ENCODE measurements around the gene LY6G5C.
A peak's percentile ranks its signal among the peaks of the same experiment; 100 is the strongest.

LY6G5C gene

DNA sequence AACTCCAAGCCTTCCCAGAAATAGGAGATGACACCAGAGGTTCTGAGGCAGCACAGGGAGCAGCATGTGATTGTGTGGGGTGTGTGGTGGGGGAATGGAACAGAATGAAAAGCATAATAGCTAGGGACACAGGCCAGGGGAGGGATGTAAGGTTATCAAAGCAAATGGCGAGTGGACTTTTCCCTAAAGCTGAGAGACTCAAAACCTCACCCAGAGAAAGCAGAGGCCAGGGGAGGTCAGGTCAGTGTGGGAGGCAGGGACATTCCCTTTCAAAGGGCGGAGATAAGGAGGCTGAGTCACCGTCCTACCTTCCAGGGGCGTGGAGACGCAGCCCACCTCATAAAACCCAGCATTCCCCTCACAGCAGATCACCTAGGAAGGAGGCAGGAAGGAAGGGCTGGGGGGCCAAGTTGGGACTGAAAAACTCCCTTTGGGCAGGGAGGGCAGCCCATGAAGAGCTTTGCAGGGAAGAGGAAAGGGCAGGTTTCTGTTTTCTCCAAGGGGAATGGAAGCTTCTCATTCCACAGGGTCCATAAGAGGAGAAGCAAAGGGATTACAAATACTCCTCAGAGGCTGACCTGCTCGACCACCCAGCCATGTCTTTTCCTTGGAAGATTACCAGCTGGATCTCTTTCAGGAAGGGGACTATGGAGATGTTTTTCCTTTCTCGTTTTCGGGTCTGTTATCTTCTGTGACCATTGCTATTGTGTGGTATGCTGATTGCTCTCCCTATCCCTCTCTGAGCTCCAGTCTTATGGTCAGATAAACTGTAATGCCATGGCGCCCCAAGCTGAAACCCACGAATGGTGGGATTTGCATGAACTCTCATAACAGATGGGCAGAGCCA, 9.6 kb upstream of the LY6G5C start:
- DNase-seq, result no peak

DNA sequence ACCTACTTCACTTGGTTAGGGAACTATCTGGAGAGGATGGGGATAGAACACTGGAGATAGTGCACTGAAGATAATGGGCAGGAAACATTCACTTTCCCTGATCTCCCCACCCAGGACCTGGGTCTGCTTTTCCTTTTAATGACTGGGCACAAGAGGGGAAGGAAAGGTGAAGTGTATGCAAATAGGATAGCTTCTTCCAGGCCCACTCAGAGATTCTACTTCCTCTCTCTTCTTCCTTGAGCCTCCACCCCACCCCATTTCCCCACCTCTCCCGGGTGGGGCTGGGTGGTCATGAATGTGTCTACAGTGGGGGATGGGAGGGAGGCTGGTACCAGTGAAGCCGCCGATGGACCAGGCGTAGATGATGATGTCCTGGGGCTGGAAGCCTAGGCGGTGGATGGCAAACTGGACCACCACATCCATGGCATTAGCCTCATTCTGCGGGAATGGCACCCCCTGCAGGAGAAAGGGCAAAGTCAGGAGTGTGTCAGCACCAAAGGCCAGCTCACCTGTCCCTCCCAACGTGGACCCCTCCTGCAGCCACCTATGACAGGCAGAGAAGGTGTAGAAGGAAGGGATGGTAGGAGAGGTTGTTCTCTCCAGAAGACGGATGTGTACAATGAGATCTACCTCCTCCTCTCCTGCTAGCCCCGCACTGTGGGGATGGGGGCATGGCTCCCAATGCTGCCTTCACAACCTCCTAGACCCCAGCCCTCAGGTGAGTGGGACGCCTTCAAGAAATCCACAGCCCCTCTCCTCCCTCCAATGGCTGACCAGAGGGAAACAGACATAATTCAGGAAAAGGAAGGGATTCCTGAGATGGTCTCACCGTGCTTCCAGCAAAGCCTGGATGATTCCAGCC, 8.6 kb upstream of the LY6G5C start:
- peak in 1 of 2 experiments; percentile 16 for DNase-seq

DNA sequence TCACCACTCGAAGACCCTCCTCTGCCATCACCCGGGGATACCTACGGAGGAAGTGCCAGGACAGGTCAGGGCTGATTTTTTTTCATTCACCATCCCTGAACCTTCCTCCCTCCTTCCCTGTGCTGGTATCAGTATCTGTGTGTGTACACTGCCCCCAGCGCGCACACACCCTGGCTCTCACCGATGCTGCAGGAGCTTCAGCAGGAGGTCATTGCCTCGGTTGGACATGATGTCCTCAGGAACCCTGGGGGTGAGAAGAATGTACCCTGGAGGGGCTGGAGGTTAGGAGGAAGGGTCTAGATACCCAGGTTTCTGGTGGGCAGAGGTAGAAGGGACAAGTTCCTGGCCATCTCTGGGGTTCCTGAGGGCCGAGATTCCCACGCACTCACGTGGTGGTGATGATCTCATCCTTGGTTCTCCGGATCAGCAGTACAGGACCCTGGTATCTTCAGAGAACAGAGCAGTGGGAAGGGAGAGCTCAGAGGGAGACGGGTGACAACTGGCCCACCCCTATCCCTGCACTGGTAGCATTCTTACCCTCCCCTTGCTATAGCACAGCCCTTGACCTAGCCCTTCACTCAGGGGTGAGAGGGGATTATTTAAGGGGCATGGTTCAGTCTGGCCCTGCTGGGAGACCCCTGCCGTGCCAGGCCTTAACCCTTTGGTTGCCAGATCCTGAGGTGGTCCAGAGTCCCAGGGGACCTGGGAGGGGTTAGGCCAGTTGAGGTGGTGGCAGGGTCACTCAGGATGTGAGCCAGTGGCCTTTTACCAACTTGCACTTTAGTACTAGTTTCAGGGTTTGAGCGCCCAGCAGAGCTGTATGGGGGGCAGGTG, 7.2 kb upstream of the LY6G5C start:
- DNase-seq, result no peak

DNA sequence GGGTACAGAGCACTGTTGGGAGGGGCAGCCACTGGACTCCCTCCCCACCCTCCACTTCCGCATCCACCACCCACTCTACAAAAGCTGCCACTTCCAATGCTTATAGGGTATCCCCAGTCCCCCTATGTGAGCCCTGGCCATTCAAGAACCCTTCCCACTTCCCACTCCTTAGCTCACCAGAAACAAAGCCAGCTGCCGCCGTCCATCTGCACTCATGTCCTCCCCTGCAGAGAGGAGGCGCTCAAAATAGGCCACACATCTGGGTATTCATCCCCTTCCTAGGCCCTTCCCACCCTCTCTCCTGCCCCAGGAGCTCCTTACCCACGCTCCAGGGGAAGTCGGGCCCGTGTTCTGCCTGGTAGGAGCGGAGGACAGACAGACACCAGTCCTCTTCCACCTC, 6.5 kb upstream of the LY6G5C start:
- no peak for DNase-seq

DNA sequence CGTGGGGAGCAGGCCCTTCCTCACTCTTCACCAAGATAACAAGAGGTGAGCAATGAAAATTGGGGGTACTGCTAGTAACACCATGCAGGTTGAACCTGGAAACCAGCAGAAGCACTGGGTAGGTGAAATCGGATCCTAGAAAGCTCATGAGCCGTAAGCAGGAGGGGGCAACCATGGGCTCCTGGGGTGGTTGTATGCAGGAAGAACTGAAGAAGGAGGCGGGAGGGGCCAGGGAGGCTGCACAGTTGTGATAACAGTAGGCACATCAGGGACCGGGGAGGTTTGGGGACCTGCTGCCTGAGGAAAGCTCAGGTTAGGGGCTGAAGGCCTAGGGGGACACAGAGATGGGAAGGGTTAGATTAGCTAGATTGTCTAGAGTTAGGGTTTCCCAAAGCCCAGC, 5.6 kb upstream of the LY6G5C start:
- no peak for DNase-seq

DNA sequence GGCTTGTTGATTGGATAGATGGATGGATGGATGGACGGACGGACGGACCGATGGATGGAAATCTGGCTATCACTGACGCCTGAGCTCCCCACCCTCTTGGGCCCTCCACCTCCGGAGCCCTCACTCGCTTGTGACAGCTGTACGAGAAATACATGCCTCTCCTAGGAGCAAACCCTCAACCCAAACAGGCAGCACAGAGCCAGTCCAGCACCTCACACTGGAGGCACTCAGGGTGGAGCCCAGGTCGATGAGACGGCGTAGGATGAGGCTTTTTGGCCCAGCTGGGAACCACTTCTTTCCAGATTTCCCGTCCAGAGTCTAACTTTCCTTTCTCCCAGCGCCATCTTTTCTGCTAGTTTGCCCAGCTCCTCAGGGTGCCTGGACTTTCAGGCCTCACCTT, 2.7 kb upstream of the LY6G5C start:
- no peak for DNase-seq

DNA sequence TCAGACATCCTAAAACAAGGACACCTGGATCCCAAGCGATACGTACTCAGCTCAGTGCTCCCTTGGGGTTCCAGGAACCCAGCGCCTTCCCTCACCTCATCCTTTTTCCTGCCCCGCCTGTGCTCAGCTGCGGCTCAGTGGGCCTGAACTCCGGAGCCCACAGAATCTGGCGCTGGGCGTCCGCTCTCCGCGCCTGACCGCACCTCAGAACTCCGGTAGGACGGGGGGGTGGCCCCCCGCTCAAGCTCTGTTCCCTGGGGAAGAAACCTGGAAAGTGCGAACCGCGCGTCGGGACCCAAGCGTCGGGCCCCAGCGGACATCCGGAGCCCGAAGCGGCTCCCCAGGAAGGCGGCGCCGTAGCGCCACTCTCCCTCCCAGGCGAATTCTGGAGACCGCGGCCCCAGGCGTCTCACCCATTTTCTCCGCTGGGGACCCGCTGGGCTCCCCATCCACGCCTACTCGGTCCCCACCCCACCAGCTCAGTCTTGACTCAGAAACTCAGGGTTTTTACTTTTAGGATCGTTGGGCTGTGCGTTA, 336 bp upstream of the LY6G5C start:
- peak in 1 of 2 experiments; percentile 77 for DNase-seq

DNA sequence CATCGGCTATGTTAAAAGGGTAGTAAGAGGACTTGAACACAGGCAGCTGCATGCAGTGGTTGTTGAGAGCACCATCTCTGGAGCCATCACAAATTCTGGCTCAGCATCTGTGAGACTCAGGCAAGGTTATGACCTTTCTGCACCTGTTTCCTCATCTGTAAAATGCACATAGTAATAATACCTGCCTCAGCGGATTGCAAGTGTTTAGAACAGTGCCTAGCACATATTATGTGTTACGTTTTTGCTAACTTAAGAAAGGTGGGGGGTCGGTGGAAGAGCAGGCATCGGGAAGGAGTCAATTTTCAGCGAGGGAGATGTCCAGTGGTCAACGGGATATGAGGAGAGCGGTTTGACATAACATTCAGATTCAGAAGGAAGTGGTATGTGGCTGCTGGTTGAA, 2.9 kb downstream of the LY6G5C start:
- no peak for DNase-seq

DNA sequence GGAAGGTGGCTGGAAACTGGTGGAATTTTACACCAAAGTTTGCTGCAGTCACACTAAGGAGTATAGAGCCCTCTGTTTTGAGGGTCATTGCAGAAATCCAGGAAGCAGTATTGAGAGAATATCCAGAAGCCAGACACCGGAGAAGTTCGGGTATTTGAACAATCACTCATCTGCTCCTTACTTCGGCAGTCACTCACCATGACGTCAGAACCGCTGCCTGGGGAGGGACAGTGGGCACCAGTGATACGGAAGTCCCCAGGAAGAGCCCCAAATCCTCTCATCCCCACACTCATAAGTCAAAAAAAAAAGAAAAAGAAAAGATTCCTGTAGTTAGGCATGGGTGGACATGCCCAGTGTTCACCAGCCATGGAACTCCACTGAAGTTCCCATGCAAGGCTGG, 4.0 kb downstream of the LY6G5C start:
- no peak for DNase-seq

DNA sequence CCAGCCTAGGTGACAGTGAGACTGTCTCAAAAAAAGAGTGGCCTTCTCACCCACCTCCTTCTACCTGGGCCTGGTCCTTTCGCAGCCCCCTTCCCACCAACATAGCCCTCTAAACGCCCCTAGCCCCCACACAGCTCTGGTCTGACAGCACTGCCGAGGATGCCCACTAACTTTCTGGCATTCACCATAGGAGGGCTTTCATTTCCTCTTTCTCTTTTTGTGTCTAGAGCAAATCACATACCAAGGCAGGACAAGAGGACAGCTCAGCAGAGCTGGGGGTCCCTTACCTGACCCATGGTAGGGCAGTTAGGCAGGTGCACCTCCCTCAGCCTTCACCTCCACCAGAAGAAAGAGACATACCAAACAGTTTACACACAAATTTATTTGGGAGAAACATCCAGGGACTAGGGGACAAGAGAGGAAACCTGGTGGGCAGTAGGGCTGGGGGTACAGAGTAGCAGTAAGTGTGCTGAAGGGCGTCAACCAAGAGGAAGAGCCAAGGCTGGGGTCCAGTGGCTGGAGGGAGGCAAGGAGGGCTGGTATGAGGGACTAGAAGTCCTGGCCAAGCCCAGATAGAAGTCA, 4.5 kb downstream of the LY6G5C start:
- no peak for DNase-seq

DNA sequence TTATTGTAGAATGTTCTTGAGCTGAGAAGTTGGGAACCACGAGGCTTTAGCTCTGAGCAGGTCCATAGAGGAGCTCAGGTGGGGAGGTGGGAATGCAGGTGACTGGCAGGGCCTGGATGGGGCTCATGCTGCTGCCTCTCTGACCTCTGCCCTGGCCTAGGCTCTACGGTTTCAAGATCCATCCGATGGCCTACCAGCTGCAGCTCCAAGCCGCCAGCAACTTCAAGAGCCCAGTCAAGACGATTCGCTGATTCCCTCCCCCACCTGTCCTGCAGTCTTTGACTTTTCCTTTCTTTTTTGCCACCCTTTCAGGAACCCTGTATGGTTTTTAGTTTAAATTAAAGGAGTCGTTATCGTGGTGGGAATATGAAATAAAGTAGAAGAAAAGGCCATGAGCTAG, 11.2 kb downstream of the LY6G5C start, which contains the start of gene LY6G5B:
TSS of gene LY6G5B (plus strand) at position 301 of the 400 bp plus-strand sequence. CDS start 975 bp downstream, outside the sequence.
- DNase-seq, result no peak

DNA sequence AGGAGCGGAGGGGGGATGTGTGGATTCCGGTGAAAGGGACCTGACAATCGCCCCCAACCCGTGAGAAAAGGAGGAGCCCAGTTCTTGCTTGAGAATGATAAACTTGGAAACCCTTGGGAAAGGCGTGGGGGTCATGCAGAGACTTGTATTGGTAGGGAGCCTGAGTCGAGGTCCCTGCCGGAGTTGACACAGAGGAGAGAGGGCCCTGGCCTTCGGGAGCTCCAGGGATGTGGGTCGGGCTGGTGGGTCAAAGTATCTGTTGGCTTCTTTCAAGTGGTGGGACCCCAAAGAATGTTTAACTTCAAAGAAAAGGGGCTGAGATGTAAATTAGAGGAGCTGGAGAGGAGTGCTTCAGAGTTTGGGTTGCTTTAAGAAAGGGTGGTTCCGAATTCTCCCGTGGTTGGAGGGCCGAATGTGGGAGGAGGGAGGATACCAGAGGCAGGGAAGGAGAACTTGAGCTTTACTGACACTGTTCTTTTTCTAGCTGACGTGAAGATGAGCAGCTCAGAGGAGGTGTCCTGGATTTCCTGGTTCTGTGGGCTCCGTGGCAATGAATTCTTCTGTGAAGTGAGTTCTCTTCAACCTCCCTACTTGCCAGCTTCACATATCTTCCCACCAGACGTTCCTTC, 14.4 kb downstream of the LY6G5C start:
- DNase-seq, result no peak

DNA sequence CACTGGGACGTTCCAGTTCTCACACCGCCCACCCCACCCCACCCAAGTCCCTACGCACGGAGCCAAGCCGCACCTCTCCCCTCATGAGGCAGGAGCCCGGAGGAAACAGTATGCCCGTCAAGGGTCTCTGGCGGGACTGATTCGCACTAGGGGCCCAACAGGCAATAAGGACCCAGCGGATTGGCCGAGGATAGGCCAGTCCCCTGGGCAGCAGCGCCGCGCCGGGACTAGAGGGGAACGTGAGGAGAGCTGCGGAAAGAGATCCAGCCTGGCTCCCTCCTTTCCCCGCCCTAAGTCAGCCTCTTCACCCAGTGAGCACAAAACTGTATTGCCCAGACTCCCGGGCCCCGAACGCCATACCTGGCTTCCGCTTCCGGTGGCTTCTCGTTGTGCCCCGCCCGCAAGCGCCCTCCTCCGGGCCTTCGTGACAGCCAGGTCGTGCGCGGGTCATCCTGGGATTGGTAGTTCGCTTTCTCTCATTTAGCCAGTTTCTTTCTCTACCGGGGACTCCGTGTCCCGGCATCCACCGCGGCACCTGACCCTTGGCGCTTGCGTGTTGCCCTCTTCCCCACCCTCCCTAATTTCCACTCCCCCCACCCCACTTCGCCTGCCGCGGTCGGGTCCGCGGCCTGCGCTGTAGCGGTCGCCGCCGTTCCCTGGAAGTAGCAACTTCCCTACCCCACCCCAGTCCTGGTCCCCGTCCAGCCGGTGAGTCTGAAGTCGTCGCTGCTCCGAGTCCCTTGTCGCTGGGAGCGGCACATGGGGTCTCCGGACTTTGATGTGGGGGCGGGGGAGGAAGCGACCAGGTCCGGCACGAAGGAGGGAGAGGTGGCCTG, 15.1 kb downstream of the LY6G5C start, which contains the start of gene CSNK2B:
TSS of gene CSNK2B (plus strand) at position 580 of the 836 bp plus-strand sequence. CDS start 752 bp downstream, outside the sequence.
- peak; percentile 97 to 98 for DNase-seq

DNA sequence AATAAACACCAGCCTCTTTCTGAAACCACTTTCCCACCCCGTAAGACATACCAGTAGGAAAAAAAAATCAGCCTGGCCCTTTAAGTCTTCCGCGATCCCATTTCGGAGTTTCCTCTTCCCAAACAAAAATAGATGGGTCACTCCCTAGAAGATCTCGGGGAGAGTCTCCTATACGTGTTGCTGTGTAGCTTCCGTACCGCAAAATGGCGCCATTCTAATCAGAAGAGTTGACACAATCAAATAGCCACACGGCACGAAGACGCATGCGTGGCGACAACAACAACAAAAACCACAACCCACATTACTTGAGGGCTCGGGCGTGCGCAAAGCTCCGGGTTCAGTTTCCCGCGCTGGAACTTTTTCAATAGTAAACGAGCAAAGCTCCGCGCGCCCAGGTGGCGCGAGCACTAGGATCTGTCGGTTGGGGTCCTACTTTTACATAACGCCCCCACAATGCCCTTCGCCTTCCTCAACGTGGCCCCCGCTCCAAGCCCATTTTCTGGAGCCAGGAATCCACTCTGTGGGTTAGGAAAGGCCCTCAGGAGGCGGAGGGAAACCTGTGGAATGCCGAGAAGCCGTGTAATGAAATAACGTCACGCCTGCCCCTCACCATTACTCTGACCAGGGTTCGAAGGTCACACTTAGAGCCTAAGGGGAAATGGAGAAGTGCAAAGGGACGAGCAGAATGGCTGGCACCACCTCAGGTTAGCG, 15.9 kb downstream of the LY6G5C start, which contains the start of gene GPANK1:
TSS of gene GPANK1 (minus strand) at position 208 of the 711 bp plus-strand sequence. CDS start 519 bp downstream, outside the sequence.
- peak; percentile 93 to 96 for DNase-seq

DNA sequence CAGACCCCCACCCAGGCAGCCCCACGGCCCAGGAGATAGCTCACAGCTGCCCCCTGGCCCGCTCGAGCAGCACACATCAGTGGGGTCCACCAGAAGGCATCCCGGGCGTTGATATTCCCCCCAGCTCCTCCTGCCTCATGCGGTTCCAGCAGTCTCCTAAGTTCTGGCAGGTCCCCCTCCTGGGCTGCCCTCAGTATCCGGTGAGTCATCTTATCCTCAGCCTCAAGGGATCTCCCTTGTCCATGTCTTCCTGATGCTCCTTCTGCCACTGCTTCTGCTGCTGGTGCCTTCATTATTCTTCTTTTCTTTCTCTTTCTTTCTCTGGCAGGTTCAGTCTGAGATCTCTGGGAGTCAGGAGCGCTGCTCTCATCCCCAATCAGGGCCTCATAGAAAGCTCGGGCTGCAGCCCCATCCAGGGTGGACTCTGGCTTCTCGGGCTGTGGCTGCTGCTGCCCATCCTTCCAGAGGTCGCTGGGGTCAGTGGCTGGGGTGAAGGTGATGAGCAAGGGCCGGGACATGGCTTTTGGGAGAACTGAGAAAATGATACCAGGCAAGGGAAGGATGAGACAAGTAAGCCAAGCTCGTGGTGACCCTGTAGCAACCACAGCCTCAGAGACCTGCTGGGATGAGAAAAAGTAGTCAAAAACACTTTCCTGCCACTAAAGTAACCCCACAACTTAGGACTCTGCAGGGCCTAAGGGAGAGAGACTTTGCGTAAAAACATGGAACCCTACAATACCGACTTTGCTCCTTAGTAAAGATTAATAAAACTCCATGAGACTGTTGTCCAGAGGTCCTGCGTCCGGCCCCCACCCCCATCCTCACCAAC, 16.7 kb downstream of the LY6G5C start:
- DNase-seq, result peak in 1 of 2 experiments; percentile 22

DNA sequence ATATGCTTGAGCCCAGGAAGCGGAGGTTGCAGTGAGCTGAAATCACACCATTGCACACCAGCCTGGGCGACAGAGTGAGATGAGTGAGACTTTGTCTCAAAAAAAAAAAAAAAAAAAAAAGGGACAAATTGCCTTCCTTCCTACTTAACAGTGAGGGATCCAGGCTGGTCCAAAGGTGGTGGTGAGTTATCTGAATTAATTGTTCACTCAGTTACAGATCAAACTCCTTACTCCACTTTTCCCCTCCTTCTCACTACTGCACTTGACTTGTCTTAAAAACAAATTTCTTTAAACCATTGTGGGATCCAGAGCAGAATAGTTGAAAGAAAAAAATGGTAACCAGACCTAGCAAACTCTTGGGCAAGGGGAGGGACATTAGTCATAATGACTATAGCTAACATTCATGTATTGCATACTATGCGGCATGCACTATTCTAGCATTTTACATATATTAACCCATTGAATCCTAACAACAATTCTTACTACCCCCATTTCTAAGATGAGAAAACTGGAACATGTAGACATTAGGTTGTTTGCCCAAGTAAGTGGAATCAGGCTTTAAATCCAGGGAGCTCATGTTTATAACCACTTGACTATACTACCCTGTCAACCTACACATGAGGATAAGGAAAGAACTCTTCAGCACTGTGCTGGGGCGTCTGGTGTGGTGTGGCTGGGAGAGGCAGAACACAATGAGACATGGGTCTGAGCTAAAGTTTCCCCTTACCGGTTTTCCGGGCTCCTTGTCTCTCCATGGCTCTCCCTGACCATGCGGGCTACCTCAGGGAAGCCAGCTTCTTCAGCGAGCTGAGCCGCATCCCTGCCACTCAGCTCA, 17.5 kb downstream of the LY6G5C start:
- no peak for DNase-seq

DNA sequence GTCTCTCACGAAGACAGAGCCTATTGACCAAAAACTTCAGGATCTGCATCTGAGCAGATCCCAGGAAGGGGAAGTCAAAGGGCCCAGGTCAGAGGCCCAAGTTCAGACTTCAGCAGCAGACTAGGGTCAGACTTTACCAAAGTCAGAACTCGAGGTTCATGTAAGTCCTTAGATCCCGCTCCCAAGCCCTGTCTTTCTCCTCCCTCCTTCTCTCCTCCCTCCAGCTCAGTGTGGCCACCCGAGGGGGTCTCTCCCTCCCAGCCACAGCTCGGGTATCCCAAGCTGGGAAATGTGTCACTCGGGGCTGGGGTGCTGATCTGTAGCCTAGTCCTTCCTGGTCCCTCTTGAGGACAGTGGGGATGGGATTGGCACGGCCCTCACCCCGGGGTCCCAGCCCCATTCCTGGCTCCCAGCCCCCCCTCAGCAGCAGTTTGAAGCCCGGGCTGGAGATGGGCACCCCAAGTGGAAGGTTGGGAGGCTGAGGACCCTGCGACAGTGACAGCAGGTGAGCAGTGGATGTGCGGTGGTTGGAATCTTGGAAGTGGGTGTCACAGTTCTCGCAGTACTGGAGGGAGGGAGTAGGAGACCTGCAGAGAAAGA, 18.6 kb downstream of the LY6G5C start:
- DNase-seq, result no peak

All from NCI-H526 (cell line).